HTR-8/SVneo (cell line): ENCODE measurements around the gene TTBK1.

Experiments
- DNase-seq: peaks from one replicate; pipeline ENCODE4 v3.0.0; 2011; ENCODE audit warnings: low spot score, mixed read lengths; ENCODE audit not compliant: insufficient read length
- FAIRE-seq: peaks from 2 replicates; lab custom pipeline; 2011; peaks lifted over from hg19 to GRCh38; lab: Jason Lieb, UNC

The TTBK1 gene

DNA sequence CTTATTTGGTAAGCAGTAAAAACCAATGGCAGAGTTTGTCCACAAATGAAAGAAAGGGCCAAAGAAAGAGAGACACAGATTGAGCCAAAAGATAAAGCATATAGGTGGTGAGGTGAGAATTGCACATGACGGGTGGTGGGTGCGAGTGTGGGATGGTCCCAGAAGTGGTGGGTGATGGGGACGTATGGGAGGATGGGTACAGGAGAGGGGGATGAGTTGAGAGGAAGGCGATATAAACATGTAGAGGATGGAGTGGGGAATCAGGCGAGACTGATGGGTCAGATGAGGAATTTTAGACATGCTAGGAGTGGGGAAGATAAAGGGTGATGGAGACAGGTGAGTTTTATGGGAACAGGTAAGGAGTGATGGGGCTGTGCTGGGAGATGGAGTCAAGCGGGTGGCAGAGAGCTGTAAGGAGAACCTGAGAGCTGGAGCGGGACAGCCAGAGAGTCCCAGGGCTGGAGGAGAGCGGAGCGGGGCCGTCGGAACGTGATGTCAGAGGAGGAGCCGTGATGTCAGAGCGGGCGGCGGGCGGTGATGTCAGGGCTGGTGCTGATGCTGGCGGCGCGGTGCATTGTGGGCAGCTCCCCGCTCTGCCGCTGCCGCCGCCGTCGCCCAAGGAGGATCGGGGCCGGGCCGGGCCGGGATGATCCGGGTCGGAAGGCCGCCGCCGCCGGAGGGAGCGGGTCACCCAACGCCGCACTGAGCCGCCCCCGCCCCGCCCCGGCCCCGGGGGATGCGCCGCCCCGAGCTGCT is at the start of gene TTBK1:
Gene TTBK1 (plus strand): TSS at position 574 of the 756 bp plus-strand sequence. CDS start 3,180 bp downstream, outside the sequence.
- DNase-seq (no peak), FAIRE-seq (no peak)

DNA sequence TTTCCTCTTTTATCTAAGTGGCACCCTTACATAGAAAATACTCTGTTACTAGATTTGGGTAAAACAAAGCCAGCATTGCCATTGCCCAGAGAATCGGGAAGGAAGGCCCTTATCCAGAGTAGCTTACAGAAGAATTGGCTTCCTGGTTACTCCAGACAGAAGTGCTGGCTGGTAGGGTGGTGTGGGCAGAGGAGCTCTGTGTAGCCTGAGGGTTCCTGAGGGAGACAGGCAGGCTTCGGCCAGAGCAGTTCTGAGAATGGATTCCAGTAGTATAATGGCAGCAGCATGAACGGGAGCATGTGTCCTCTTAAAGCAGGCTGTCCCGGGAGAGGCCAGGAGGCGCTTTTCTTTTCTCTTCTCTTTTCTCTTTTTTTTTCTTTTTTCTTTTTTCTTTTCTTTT is 49.4 kb upstream of the TTBK1 start:
- DNase-seq = no peak
- FAIRE-seq = no peak

DNA sequence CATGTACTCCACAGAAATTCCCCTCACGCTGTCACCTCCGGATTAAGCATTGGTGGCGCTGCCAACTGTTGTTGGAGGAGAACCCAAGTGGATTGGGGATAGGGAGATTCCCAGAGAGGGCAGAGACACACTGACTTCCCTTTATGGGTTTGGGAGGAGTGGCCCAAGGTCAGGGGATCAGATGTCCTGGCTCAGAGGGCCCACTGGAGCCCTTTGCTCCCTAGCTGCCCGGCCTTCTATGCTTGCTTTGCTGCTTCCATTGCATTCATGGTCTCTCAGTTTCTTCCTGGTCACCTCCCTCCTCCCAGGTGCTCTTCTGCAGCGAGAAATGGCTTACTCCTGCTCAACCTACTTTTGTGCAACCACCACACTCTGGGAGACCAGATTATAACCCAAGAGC is 46.9 kb upstream of the TTBK1 start:
- no peak for FAIRE-seq
- no peak for DNase-seq

DNA sequence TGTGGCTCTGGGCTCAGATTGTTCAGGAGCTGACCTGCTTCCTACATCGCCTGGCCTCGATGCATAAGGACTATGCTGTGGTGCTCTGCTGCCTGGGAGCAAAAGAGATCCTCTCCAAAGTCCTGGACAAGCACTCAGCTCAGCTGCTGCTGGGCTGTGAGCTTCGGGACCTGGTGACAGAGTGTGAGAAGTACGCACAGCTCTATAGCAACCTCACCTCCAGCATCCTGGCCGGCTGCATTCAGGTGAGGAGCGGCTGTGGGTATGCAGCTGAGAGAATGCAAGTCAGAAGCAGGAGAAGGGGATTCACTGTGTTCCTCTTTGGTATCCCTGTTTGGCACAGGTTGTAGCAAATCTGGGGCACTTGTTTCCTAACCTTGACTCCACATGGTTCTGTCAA is 43.4 kb upstream of the TTBK1 start:
- DNase-seq (no peak), FAIRE-seq (no peak)

DNA sequence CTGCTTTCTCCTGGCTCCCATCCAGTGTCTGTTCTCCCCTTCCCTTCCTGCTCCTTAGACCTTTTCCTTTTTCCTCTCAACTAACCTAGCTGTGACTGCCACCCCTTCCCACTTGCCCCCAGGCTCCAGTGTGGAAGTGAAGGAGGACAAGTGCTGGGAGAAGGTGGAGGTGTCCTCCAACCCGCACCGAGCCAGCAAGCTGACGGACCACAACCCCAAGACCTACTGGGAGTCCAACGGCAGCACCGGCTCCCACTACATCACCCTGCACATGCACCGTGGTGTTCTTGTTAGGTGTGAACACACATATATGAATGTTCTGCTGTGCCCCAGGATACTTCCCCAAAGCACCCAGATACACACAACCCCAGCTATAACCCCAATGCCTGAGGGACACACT is 42.7 kb upstream of the TTBK1 start:
- DNase-seq (no peak), FAIRE-seq (peak; percentile 46)

DNA sequence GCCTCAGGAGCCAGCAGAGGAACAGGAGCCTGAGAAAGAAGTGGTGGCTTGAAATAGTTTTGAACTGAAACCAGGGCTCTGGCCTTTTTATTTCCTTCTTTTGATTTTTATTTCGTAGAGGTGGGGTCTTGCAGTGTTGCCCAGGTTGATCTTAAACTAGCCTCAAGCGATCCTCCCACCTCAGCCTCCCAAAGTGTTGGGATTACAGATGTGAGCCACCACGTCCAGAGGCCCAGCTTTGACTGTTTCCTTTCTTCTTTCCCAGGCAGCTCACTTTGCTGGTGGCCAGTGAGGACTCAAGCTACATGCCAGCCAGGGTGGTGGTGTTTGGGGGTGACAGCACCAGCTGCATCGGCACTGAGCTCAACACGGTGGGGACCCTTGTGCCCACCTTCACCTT is 40.8 kb upstream of the TTBK1 start:
- no peak for DNase-seq
- no peak for FAIRE-seq

DNA sequence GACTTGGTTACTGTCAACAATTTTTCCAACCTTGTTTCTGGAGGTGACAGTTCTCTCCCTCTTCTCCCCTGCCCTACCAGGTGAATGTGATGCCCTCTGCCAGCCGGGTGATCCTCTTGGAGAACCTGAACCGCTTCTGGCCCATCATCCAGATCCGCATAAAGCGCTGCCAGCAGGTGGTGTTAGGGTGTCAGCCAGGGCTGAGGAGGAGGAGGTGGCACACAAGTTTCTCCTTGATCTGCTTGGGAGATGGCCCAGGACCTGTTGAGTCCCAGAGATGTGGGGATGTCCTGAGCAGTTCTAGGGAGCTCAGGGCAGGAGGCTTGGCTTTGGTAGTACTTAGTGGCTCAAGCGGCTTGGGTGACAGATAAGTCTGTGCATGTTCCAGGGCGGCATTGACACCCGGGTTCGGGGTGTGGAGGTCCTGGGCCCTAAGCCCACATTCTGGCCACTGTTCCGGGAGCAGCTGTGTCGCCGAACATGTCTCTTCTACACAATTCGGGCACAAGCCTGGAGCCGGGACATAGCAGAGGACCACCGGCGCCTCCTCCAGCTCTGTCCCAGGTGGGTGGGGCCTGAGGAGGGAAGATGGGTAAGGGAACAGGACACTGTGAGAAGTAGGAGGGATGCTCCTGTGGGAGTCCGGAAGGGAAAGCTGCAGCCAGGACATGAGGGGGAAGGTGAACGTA is 40.1 kb upstream of the TTBK1 start:
- FAIRE-seq (no peak), DNase-seq (no peak)

DNA sequence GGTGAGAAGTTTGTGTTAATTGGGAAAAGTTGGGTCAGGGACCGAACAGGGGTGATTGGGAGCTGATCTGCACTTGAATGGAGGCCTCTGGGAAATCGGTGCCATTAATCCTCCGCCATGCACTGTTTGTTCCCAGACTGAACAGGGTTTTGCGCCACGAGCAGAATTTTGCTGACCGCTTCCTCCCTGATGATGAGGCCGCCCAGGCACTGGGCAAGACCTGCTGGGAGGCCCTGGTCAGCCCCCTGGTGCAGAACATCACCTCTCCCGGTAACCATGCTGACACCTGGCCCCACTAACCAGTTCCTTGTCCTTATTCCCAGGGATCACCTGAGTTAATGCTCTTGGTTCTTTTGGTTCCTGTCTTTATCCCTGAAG is 39.6 kb upstream of the TTBK1 start:
- FAIRE-seq (no peak), DNase-seq (no peak)

DNA sequence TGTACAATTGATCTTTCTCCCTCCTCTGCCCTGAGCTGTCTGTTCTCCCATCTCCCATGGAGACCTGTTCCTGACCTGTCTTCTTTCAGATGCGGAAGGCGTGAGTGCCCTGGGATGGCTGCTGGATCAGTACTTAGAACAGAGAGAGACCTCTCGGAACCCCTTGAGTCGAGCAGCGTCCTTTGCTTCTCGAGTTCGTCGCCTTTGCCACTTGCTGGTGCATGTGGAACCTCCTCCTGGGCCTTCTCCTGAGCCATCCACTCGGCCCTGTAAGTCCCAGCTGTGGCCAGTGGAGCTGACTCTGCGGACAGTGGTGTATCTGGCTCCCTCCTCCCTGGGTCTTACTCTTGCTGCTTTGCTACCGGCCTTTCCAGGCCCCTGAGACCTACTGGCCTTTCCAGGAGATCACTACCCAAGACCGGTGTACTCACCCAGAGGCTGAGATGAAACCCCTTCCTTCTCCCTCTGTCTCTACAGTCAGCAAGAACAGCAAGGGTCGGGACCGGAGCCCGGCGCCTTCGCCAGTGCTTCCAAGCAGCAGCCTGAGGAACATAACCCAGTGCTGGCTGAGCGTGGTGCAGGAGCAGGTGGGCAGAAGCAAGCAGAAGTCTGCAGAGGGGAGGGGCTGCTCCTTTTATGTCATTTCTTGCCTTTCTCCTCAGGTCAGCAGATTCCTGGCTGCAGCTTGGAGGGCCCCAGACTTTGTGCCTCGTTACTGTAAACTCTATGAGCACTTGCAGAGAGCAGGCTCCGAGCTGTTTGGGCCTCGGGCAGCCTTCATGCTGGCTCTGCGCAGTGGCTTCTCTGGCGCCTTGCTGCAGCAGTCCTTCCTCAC is 38.8 kb upstream of the TTBK1 start:
- no peak for DNase-seq
- FAIRE-seq = no peak

DNA sequence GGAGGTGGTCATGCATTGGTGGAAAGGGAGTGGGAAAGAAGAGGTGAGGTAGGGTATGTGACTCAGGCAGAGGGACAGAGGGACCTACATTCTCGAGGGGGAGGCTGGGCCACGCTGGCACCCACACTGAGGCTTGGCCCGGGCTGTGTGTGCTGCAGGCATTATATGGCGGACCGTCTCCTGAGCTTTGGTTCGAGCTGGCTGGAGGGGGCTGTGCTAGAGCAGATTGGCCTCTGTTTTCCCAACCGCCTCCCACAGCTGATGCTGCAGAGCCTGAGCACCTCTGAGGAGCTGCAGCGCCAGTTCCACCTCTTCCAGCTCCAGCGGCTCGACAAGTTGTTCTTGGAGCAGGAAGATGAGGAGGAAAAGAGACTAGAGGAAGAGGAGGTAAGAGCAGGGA is 37.4 kb upstream of the TTBK1 start:
- no peak for FAIRE-seq
- DNase-seq = no peak

DNA sequence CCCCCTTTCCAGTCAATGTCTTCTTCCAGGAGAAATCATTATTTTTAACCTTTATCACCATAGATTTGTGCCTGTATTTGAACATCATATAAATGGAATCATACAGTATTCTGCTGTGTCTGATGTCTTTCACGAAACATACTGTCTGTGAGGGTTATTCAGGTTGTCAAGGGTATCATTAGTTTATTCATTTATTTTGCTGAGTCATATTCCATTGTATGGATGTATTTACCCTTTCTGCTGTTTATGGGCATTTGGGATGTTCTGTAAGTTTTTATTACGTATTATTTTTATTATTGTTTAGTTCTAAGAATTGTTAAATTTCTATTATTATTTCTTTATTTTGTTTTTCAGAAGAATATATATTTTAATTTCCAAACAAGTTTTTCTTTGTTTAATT is 36.0 kb upstream of the TTBK1 start:
- FAIRE-seq (no peak), DNase-seq (no peak)

DNA sequence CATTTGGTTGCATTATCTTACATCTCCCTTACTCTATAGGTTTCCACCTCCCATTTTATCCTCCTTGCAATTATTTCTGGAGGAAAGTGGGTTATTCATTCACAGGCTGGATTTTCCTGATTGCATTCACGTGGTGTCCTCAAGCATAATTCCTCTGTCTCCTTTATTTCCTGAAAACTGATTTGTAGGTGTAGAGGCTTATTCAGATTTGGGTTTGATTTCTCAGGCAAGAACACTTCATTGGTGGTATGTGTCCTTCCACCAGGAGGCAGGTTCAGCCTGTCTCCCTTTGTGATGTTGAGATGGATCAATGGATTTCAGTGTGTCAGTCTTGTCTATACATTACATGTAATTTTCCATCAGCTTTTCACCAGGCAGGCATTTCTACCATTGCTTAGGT is 31.3 kb upstream of the TTBK1 start:
- DNase-seq = no peak
- no peak for FAIRE-seq

DNA sequence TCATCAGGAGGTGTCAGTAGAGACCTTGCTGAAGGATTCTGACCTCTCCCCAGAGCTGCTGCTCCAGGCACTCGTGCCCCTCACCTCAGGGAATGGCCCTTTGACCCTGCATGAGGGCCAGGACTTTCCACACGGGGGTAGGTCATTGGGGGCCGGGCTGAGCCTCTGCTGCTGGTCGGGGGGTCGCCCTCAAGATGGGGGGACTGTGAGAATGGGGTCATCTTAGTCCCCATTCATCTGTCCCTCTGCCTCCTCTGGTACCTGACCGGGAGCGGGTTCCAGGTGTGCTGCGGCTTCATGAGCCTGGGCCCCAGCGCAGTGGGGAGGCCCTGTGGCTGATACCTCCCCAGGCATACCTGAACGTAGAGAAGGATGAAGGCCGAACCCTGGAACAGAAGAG is 29.9 kb upstream of the TTBK1 start:
- no peak for FAIRE-seq
- DNase-seq = no peak

DNA sequence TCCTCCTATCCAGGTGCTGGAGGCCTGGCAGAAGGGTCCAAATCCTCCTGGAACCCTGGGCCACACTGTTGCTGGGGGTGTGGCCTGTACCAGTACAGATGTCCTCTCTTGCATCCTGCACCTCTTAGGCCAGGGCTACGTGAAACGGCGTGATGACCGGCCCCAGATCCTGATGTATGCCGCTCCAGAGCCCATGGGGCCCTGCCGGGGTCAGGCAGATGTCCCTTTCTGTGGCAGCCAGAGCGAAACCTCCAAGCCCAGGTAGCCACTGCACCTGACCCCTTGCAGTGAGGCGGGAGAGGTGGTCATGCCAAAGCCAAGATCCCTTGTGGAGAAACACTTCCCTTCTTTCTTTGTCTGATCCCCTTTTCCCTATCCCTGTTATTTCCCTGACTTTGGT is 28.2 kb upstream of the TTBK1 start:
- DNase-seq (no peak), FAIRE-seq (no peak)

DNA sequence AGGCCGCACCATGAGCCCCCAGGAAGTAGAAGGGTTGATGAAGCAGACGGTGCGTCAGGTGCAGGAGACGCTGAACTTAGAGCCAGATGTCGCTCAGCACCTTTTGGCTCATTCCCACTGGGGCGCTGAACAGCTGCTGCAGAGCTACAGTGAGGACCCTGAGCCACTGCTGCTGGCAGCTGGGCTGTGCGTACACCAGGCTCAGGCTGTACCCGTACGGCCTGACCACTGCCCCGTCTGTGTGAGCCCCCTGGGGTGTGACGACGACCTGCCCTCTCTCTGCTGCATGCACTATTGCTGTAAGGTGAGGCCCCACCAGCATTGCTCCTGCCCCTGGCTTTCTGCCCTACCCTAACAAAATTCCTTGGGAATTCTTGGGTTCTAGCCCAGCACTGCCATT is 27.1 kb upstream of the TTBK1 start:
- no peak for DNase-seq
- no peak for FAIRE-seq

DNA sequence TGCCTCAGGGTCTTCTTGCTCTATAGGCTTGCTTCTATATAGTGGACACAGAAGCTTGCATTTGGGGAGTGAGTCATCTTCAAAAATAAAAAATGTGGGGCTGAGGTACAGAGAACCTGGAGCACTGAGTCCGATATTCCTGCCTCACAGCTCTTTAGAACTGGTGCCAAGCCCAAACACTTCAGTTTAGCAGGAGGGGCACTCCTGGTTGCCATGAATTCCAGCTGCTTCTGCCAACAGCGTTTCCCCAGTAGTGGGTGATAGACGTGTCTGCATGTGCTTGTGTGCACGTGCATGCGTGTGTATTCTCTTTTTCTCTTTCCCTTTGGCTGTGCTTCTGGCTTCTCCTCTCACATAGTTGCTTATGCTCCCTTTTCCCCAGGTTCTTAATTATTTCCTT is 25.9 kb upstream of the TTBK1 start:
- no peak for FAIRE-seq

DNA sequence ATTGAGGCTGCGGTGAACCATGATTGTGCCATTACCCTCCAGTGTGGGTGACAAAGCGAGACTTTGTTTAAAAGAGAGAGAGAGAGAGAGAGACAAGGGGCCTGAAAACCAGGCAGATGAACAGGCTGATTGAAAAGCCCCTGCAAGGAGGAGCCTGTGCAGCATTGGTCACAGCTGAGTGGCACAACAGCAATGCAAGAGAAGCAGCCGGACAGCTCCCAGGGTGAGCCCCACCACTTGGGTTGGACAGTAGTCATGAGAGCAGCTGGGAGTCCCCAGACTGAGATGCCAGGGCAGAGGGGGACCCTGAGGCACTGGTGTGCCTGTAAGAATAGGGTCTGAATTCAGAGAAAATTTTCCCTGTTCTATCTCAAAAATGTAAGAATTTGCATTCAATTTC is 24.2 kb upstream of the TTBK1 start:
- FAIRE-seq (no peak), DNase-seq (no peak)

More for the DNA sequence above, 25.9 kb upstream of the TTBK1 start:
- no peak for DNase-seq

DNA sequence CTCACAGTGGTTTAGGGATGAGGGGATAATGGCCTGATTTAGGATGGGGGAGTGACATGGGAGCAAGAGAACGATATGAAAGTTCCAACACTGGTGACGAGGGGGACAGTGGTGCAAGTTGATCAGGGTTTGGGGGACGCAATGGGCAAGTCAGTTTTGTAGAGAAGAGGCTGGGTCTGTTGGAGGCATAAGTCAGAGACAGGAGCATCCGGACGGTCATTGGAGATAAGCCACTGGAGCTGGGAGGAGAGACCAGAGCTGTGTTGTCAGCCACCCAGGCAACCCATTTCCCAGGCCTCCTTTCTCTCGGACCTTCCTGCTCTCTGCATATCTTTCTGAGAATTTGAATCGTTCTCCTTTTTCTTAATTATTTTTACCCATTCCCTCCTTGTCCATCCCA is 23.5 kb upstream of the TTBK1 start:
- no peak for FAIRE-seq

DNA sequence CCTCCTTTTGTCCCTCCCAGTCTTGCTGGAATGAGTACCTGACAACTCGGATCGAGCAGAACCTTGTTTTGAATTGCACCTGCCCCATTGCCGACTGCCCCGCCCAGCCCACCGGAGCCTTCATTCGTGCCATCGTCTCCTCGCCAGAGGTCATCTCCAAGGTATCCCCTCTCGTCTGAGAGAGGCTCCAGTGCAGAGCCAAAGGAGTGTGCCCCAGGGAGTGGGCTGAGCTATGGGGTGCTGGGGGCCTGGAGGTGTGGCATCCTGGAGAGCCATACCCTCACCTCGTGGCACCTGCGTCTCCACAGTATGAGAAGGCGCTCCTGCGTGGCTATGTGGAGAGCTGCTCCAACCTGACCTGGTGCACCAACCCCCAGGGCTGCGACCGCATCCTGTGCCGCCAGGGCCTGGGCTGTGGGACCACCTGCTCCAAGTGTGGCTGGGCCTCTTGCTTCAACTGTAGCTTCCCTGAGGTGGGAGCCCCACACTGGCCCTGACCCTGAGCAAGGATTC is 22.8 kb upstream of the TTBK1 start:
- FAIRE-seq = no peak

More for the DNA sequence above, 23.5 kb upstream of the TTBK1 start:
- DNase-seq = no peak

DNA sequence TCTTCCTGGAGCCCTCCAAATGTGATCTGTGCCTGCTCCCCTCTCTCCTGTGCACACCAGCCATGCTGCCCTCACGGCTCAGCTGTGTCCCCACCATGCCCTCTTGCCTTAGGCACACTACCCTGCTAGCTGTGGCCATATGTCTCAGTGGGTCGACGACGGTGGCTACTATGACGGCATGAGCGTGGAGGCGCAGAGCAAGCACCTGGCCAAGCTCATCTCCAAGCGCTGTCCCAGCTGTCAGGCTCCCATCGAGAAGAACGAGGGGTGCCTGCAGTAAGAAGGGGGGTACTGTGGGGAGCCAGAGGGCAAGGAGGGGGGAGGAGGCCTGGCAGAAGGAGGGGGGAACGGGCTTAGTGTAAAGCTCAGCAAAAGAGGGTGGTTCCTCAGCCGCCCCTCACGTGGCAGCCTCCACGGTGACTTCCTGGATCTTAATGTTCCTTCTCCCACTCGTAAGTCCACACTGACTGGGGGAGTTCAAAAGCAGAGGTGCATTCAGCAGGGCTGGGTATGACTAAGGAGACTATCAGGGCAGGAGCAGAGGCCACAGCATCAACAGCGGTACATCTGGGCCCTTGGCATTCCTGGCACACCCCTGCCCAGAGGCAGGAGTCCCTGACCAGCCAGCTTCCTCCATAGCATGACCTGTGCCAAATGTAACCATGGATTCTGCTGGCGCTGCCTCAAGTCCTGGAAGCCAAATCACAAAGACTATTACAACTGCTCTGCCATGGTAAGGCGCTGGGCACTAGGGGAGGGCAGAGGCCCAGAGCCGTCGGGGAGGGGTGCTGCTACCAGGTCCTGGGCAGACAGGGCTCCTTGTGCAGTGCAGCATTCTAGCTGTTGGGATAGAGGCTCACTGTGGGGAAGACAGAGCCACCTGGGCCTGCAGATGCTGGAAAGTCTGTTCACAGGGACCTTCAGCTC is 22.0 kb upstream of the TTBK1 start:
- DNase-seq = no peak
- no peak for FAIRE-seq

More for the DNA sequence above, 22.8 kb upstream of the TTBK1 start:
- DNase-seq = no peak
